Caco-2 (cell line): ENCODE data around the gene CYB561. TPM values are rescaled to one million over a fixed set of nuclear protein-coding genes. Genes with fewer than 3 reads are reported as not detected.
A peak's percentile ranks its signal among the peaks of the same experiment; 100 is the strongest.

Source experiments
- BruUV-seq: library from RNA; stranded (reverse); fragments of 400-500 nt; replicated peaks from 2 replicates; lab custom pipeline; 2021; lab: Mats Ljungman, UMichigan
- CTCF ChIA-PET: fragments of 300-600 bp; sonication (Branson Sonifier 250); formaldehyde crosslinking; loops from one replicate; lab custom pipeline; 2022; ENCODE audit warnings: antibody characterized with exemption; lab: Charles Lee
- POLR2A ChIA-PET: fragments of 300-600 bp; sonication (Branson Sonifier 250); formaldehyde crosslinking; loops from one replicate; lab custom pipeline; 2022; ENCODE audit warnings: antibody characterized with exemption; lab: Charles Lee
- DNase-seq, 2 experiments: peaks; one replicate each; pipeline versions ENCODE4 v3.0.0 to v3.0.0-alpha.2; 2020 to 2022
- H3K27me3 ChIP-seq: replicated peaks from 2 replicates; pipeline ENCODE4 v1.6.0; 2011; ENCODE audit warnings: low read length; ENCODE audit not compliant: control insufficient read depth, insufficient read depth
- H3K36me3 ChIP-seq: 2 replicates; pipeline ENCODE4 v1.5.1; 2011; ENCODE audit warnings: low read length; ENCODE audit not compliant: control insufficient read depth, insufficient read depth
- H3K4me1 ChIP-seq: fragments of 250-450 bp; sonication (Bioruptor Pico); 2 replicates; pipeline ENCODE4 v1.5.1; 2020; ENCODE audit warnings: mild to moderate bottlenecking
- H3K4me3 ChIP-seq: 2 replicates; pipeline ENCODE4 v1.5.1; 2011; ENCODE audit warnings: low read depth, mild to moderate bottlenecking, control low read depth, low read length
- H3K9me3 ChIP-seq: fragments of 250-450 bp; sonication (Bioruptor Pico); 2 replicates; pipeline ENCODE4 v1.5.1; 2020; ENCODE audit warnings: mild to moderate bottlenecking, moderate library complexity
- H3K27ac Mint-ChIP-seq: one replicate; pipeline ENCODE4 v1.8.0; 2022; ENCODE audit warnings: mixed read lengths; ENCODE audit not compliant: unreplicated experiment
- H3K27me3 Mint-ChIP-seq: one replicate; pipeline ENCODE4 v1.8.0; 2022; ENCODE audit warnings: mixed read lengths; ENCODE audit not compliant: insufficient read depth, unreplicated experiment
- H3K36me3 Mint-ChIP-seq: one replicate; pipeline ENCODE4 v1.8.0; 2022; ENCODE audit warnings: mild to moderate bottlenecking, mixed read lengths; ENCODE audit not compliant: insufficient read depth, unreplicated experiment
- H3K4me1 Mint-ChIP-seq: one replicate; pipeline ENCODE4 v1.8.0; 2022; ENCODE audit warnings: low read depth, mixed read lengths; ENCODE audit not compliant: unreplicated experiment
- H3K4me3 Mint-ChIP-seq: one replicate; pipeline ENCODE4 v1.8.0; 2022; ENCODE audit warnings: mild to moderate bottlenecking, moderate library complexity, mixed read lengths; ENCODE audit not compliant: unreplicated experiment
- H3K9me3 Mint-ChIP-seq: one replicate; pipeline ENCODE4 v1.8.0; 2022; ENCODE audit warnings: mixed read lengths; ENCODE audit not compliant: unreplicated experiment
- CTCF ChIP-seq, 2 experiments: fragments of 200-600 bp in 1 of 2; IDR thresholded peaks; 1 replicate in 1 of 2; 2 replicates in 1 of 2; pipeline versions ENCODE4 v1.5.1 to v1.8.0; 2011 to 2022; ENCODE audit warnings: antibody characterized with exemption in 1 of 2, control low read depth in 1 of 2, inconsistent platforms in 1 of 2, low read depth in 1 of 2, low read length in 1 of 2, mild to moderate bottlenecking in 1 of 2, moderate library complexity in 1 of 2; ENCODE audit not compliant: insufficient read depth in 1 of 2, severe bottlenecking in 1 of 2, unreplicated experiment in 1 of 2
- intact Hi-C: fragments of 100-400 bp; cut with micrococcal nuclease; formaldehyde crosslinking; loops from one replicate; pipeline ENCODE4 v1.10.0; 2022; ENCODE audit not compliant: unreplicated experiment
- total RNA-seq: library from RNA; stranded (reverse); gene quantifications from 2 replicates; pipeline ENCODE4 v1.2.3, GENCODE V29; 2022

CYB561 gene
- total RNA-seq, 1 experiment from 2014 or later: 46.3 TPM

GRCh38 chr17:63431939-63432804 is 13.9 kb downstream of the CYB561 start:
- BruUV-seq: TSS peak; percentile 59
- H3K4me3 Mint-ChIP-seq: peak overlapping the region; percentile 51
- H3K27me3 Mint-ChIP-seq: no peaks in the 10 kb centered on the region
- peaks cover 6% of the 10 kb centered on the region for H3K36me3 Mint-ChIP-seq
- peaks cover 15% of the 10 kb centered on the region for H3K4me1 ChIP-seq
- peak overlapping the region; percentile 84 for H3K27ac Mint-ChIP-seq
- DNase-seq: peak in 1 of 2 experiments; percentile 46
- no peak for TF ChIP-seq CTCF (IDR thresholded peaks at IDR 0.05; ENCODE audit: insufficient read depth in 1 of 2, low read depth in 1 of 2, low read length in 1 of 2, severe bottlenecking in 1 of 2, unreplicated experiment in 1 of 2)
- intact Hi-C loops: no loop called here
- peaks cover 21% of the 10 kb centered on the region for H3K4me1 Mint-ChIP-seq
- no peaks in the 10 kb centered on the region for H3K9me3 ChIP-seq
- no peaks in the 10 kb centered on the region for H3K9me3 Mint-ChIP-seq
- H3K27me3 ChIP-seq: no peaks in the 10 kb centered on the region
- peak overlapping the region; percentile 4; the same call in 1 of the 2 replicates for H3K4me3 ChIP-seq
- CTCF ChIA-PET: interaction anchor here (0.6 to 1.9 kb wide), 7 partner anchors 10 to 180 kb away, joined by 3 to 7 read pairs (median 5); partner anchors contain the start of gene ACE
- POLR2A ChIA-PET: interaction anchor here (1.0 kb wide), 1 partner anchor 15 kb away, joined by 4 read pairs; no protein-coding TSS in a partner anchor
- H3K36me3 ChIP-seq: peaks cover 1% of the 10 kb centered on the region

- no peak overlapping the region for H3K4me3 Mint-ChIP-seq
These were observed 14.5 kb downstream of the CYB561 start for GRCh38 chr17:63431618-63431938.

More at GRCh38 chr17:63431618-63431938, 14.5 kb downstream of the CYB561 start:
- intact Hi-C loops: no loop called here
- no peaks in the 10 kb centered on the region for H3K9me3 ChIP-seq
- H3K4me3 ChIP-seq: no peak overlapping the region
- H3K27me3 ChIP-seq: no peaks in the 10 kb centered on the region
- no peak for TF ChIP-seq CTCF (IDR thresholded peaks at IDR 0.05; ENCODE audit: insufficient read depth in 1 of 2, low read depth in 1 of 2, low read length in 1 of 2, severe bottlenecking in 1 of 2, unreplicated experiment in 1 of 2)
- no peaks in the 10 kb centered on the region for H3K9me3 Mint-ChIP-seq
- peak in 1 of 2 experiments; percentile 4 for DNase-seq
- BruUV-seq: no TSS peak
- peaks cover 15% of the 10 kb centered on the region for H3K4me1 ChIP-seq
- peaks cover 1% of the 10 kb centered on the region; the same call in 1 of the 2 replicates for H3K36me3 ChIP-seq
- H3K4me1 Mint-ChIP-seq: peaks cover 21% of the 10 kb centered on the region
- H3K36me3 Mint-ChIP-seq: peaks cover 6% of the 10 kb centered on the region
- ChIA-PET CTCF (interaction anchor here (0.7 to 1.9 kb wide), 6 partner anchors 11 to 181 kb away, joined by 3 to 7 read pairs (median 6); partner anchors contain the start of gene ACE), POLR2A (interaction anchor here (1.0 kb wide), 1 partner anchor 15 kb away, joined by 4 read pairs; no protein-coding TSS in a partner anchor)
- peak overlapping the region; percentile 84 for H3K27ac Mint-ChIP-seq
- H3K27me3 Mint-ChIP-seq: no peaks in the 10 kb centered on the region
